Kidney epithelial cell (primary cell): ENCODE measurements around the gene NEURL3. TPM values are rescaled to one million over a fixed set of nuclear protein-coding genes. Genes with fewer than 3 reads are reported as not detected.

Source experiments
- DNase-seq: peaks from one replicate; pipeline ENCODE4 v3.0.0-alpha.2; 2010; ENCODE audit warnings: low read depth
- H3K27me3 ChIP-seq: 2 replicates; pipeline ENCODE4 v1.6.0; 2011; ENCODE audit warnings: low read length; ENCODE audit not compliant: control insufficient read depth, insufficient read depth
- H3K36me3 ChIP-seq: 2 replicates; pipeline ENCODE4 v1.5.1; 2011; ENCODE audit warnings: low read length; ENCODE audit not compliant: control insufficient read depth, insufficient read depth
- H3K4me3 ChIP-seq: 2 replicates; pipeline ENCODE4 v1.5.1; 2011; ENCODE audit warnings: low read depth, mild to moderate bottlenecking, control low read depth, low read length
- CTCF ChIP-seq: IDR thresholded peaks from 2 replicates; pipeline ENCODE4 v1.5.1; 2011; ENCODE audit warnings: mild to moderate bottlenecking, moderate library complexity, low read length, control low read depth, inconsistent platforms; ENCODE audit not compliant: insufficient read depth, poor library complexity, severe bottlenecking
- total RNA-seq: library from RNA; depleted of rRNA; stranded (reverse); fragments of >200 nt; gene quantifications from 2 replicates; pipeline ENCODE4 v1.2.3, GENCODE V29; 2015

The NEURL3 gene
- total RNA-seq, 1 donor from 2014 or later = 18.6 TPM

GRCh38 chr2:96547731-96548171, 42.6 kb upstream of the NEURL3 start:
- no peak for TF ChIP-seq CTCF
- no peak for DNase-seq
- H3K4me3 ChIP-seq = no peak overlapping the region
- no peaks in the 10 kb centered on the region for H3K27me3 ChIP-seq
- H3K36me3 ChIP-seq = no peaks in the 10 kb centered on the region

GRCh38 chr2:96547203-96547641, 42.1 kb upstream of the NEURL3 start:
- no peak for TF ChIP-seq CTCF
- no peak overlapping the region for H3K4me3 ChIP-seq
- no peak for DNase-seq
- H3K27me3 ChIP-seq = no peaks in the 10 kb centered on the region
- H3K36me3 ChIP-seq = no peaks in the 10 kb centered on the region

GRCh38 chr2:96546797-96547196, 41.6 kb upstream of the NEURL3 start:
- TF ChIP-seq CTCF = no peak
- H3K27me3 ChIP-seq = no peaks in the 10 kb centered on the region
- no peak overlapping the region for H3K4me3 ChIP-seq
- no peaks in the 10 kb centered on the region for H3K36me3 ChIP-seq
- DNase-seq = no peak

DNA sequence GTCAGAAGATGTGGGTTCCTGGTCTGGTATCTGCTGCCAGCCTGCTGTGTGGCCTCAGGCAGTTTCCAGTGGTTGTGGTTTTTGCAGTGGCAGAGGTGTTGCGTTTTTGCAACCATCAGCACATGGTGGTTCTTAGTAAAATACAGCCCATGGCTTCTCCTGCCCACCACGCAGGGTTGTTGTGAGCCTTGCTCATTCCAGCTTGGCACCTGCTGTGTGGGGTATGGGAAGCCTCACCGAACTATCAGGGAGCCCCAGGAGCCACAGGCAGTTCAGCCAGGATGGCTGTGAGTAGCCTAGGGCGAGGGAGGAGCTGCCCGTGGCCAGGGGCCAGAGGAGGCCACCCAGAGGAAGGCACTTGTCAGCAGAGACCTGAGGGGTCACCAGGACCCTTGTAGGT, 41.2 kb upstream of the NEURL3 start:
- DNase-seq = no peak
- H3K27me3 ChIP-seq = no peaks in the 10 kb centered on the region
- no peak overlapping the region for H3K4me3 ChIP-seq
- no peak for TF ChIP-seq CTCF
- H3K36me3 ChIP-seq = no peaks in the 10 kb centered on the region

GRCh38 chr2:96542357-96542977, 37.3 kb upstream of the NEURL3 start:
- no peak overlapping the region for H3K4me3 ChIP-seq
- DNase-seq = no peak
- TF ChIP-seq CTCF = no peak

More at GRCh38 chr2:96542357-96542977, 37.3 kb upstream of the NEURL3 start:
- Histone ChIP-seq H3K36me3 (no peaks in the 10 kb centered on the region), H3K27me3 (no peaks in the 10 kb centered on the region)
